ENCODE results near the gene SOX11.

SOX11 gene

GRCh38 chr2:5706717-5707455, 14.7 kb downstream of the SOX11 start:
- no peak for TF ChIP-seq CTCF (IDR thresholded peaks at IDR 0.05; ENCODE audit: low read depth, low read length)
- no peak for TF ChIP-seq MAX (IDR thresholded peaks at IDR 0.05; ENCODE audit: low read depth, low read length)
- TF ChIP-seq MYC (IDR thresholded peaks at IDR 0.05; ENCODE audit: low read depth, low read length), result no peak
- no peak for TF ChIP-seq POLR2A (IDR thresholded peaks at IDR 0.05; ENCODE audit: extremely low read depth, insufficient read length)
- no peak overlapping the region for H3K4me3 ChIP-seq (ENCODE audit: low read depth, low read length)
- DNase-seq (ENCODE audit: low read depth), result no peak

- no peak overlapping the region for H3K4me3 ChIP-seq (ENCODE audit: low read depth, low read length)
- TF ChIP-seq POLR2A (IDR thresholded peaks at IDR 0.05; ENCODE audit: extremely low read depth, insufficient read length) (no peak), MAX (IDR thresholded peaks at IDR 0.05; ENCODE audit: low read depth, low read length) (no peak), MYC (IDR thresholded peaks at IDR 0.05; ENCODE audit: low read depth, low read length) (no peak), CTCF (IDR thresholded peaks at IDR 0.05; ENCODE audit: low read depth, low read length) (no peak)
- DNase-seq (ENCODE audit: low read depth), result no peak
Observed at GRCh38 chr2:5710615-5711014, 18.4 kb downstream of the SOX11 start.

- no peak for DNase-seq (ENCODE audit: low read depth)
- no peak overlapping the region for H3K4me3 ChIP-seq (ENCODE audit: low read depth, low read length)
- TF ChIP-seq POLR2A (IDR thresholded peaks at IDR 0.05; ENCODE audit: extremely low read depth, insufficient read length) (no peak), MAX (IDR thresholded peaks at IDR 0.05; ENCODE audit: low read depth, low read length) (no peak)
Observed at GRCh38 chr2:5713101-5713500, 20.9 kb downstream of the SOX11 start.

- H3K4me3 ChIP-seq (ENCODE audit: low read depth, low read length), result no peak overlapping the region
- no peak for TF ChIP-seq MAX (IDR thresholded peaks at IDR 0.05; ENCODE audit: low read depth, low read length)
- no peak for TF ChIP-seq CTCF (IDR thresholded peaks at IDR 0.05; ENCODE audit: low read depth, low read length)
- TF ChIP-seq MYC (IDR thresholded peaks at IDR 0.05; ENCODE audit: low read depth, low read length), result no peak
- no peak for TF ChIP-seq POLR2A (IDR thresholded peaks at IDR 0.05; ENCODE audit: extremely low read depth, insufficient read length)
Observed at GRCh38 chr2:5719629-5720334, 27.6 kb downstream of the SOX11 start.

GRCh38 chr2:5720426-5720825, 28.2 kb downstream of the SOX11 start:
- no peak overlapping the region for H3K4me3 ChIP-seq (ENCODE audit: low read depth, low read length)
- TF ChIP-seq CTCF (IDR thresholded peaks at IDR 0.05; ENCODE audit: low read depth, low read length) (no peak), POLR2A (IDR thresholded peaks at IDR 0.05; ENCODE audit: extremely low read depth, insufficient read length) (no peak), MYC (IDR thresholded peaks at IDR 0.05; ENCODE audit: low read depth, low read length) (no peak), MAX (IDR thresholded peaks at IDR 0.05; ENCODE audit: low read depth, low read length) (no peak)
- no peak for DNase-seq (ENCODE audit: low read depth)

More at GRCh38 chr2:5719629-5720334, 27.6 kb downstream of the SOX11 start:
- DNase-seq (ENCODE audit: low read depth), result no peak

- DNase-seq (ENCODE audit: low read depth), result no peak
- TF ChIP-seq CTCF (IDR thresholded peaks at IDR 0.05; ENCODE audit: low read depth, low read length), result no peak
- no peak for TF ChIP-seq MAX (IDR thresholded peaks at IDR 0.05; ENCODE audit: low read depth, low read length)
- TF ChIP-seq POLR2A (IDR thresholded peaks at IDR 0.05; ENCODE audit: extremely low read depth, insufficient read length), result no peak
- TF ChIP-seq MYC (IDR thresholded peaks at IDR 0.05; ENCODE audit: low read depth, low read length), result no peak
- H3K4me3 ChIP-seq (ENCODE audit: low read depth, low read length), result no peak overlapping the region
Observed at GRCh38 chr2:5722236-5722635, 30.1 kb downstream of the SOX11 start.

All from NB4 (cell line).